ENCODE results near the gene NEBL.

Gene NEBL

GRCh38 chr10:20898866-20899535, 1.9 kb upstream of the NEBL start:
- no peak for DNase-seq

DNA sequence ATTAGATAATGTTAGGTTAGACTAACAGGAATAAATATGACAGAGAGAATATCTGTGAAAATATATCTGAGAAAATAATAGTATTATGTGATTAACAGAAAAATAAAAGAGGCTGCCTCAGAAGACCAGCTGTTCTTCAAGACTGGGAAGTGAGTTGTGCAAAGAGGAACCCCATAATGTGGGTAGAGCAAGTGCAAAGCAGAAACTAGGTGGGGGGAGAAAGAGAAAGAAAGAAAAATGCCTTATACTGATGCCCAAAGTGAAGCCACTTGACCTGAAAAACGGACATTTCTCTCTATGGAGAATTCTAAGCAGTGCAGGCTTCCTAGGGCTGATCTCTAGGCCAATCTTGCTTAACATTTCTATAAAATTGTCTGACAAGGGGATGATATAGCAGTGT, 3.8 kb downstream of the NEBL start:
- DNase-seq: no peak

DNA sequence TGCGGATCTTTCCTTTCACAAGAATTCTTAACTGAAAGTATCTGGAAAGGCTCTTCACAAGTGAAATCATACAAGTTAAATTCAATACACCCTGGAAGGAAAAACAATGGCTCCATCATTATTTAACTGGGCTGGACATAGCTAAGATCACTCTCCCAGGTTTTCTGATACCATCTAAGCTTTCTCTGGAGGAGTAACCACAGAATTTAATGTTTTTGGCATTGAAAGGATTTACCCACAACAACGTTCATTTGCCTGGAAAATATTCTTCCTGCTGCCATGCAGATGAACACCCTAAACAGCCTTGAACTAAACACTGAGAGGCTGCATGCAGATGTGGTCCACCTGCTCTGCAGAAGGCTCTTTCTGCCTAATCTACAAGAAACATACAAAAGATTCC, 4.3 kb downstream of the NEBL start:
- DNase-seq: no peak

DNA sequence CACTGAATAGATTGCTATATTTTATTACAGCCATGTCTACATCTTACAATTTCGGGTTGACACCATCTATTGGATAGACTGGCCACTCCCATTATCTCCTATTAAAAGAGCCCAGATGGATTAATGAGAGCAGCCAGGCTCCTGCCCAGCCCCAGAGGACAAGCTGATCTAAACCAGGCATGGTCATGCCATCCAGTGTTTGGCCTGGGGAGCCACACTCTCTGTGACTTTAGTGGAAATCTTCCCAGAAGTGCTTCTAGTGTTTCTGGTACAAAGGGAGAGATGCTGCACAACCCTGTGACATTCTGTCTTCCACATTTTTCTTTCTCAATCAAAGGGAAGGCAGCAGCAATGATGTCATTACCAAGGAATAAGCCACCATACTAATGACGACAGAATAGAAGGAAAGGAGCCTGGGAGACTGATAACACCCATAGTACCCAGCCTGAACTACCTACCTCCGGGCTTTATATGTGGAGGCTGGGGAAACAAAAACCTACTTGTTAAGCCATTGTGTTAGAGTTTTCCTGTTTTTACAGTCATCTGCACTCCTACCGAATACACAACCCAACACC, 5.0 kb downstream of the NEBL start:
- no peak for DNase-seq

DNA sequence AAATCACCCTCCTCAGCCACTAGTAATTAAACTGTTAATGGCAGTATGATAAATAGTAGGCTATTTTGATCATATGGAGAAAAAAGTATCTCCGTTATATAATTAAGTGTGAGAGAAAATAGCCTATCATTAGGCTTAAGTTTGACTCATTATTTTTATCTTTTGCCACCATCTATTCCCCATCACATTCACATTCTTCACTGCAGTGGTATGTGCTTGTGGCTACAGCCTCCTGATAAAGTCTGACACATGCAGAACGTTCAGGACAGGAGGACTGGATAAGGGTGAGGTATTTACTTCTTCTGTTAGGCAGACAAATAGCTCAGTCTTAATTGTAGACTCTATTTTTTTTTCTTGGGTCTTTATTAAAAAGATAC, 5.8 kb downstream of the NEBL start:
- no peak for DNase-seq

DNA sequence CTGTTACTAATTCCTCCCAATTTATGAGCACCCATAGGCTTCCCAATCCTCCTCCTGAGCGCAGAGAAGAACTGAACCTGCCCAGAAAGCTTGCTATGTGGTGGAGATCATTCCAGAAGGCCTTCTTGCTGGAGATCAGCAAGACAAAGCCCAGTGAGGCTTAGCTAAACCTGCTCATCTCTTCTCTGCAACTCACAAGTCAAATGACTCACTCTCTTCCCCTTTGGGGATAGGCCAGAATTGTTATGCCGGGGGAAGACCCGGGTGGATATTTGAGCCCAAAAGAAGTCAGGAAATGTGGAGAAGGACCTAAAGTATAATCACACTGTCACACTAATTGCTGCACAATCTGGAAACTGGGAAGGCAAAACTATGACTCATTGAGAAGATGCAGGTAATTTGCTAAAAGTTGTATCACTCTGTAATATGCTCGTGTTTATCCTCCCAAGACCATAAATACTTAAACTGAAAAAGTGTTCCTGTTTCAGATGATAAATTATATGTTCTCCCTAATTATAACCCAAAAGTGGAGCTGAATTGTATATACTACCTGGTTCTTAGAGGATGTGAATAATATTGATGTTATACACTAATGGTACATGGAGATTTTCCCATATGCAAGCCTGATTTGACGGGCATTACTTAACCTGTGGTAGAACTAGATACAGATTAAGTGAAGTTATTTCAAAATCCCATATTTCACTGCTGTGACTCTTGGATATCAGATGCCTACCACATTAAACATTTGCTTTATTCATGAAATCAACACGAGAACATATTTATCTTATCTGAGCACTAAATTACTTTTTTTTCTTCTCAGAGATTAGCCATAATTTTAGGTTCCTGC, 6.4 kb downstream of the NEBL start:
- no peak for DNase-seq

DNA sequence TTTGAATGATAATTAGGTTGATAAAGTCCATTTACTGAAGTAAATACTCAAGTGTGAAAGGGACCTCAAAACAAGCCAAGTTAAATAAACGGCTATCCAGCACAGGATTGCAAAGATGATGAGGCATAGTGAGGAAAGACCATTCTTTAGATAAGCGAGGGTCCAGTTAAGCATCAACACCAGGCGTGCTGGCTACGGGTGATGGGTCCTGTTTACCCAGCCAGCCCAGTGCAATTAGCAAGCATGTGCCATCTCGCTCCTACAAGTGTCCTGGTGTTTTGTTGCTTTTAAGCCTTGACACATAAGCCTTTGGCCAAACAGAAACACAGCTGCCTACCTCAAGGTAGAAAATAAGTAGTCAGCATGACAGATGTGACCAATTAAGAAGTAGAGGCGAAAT, 7.1 kb downstream of the NEBL start:
- DNase-seq: no peak

- DNase-seq: no peak
Observed at GRCh38 chr10:20888620-20889330, 8.3 kb downstream of the NEBL start.

DNA sequence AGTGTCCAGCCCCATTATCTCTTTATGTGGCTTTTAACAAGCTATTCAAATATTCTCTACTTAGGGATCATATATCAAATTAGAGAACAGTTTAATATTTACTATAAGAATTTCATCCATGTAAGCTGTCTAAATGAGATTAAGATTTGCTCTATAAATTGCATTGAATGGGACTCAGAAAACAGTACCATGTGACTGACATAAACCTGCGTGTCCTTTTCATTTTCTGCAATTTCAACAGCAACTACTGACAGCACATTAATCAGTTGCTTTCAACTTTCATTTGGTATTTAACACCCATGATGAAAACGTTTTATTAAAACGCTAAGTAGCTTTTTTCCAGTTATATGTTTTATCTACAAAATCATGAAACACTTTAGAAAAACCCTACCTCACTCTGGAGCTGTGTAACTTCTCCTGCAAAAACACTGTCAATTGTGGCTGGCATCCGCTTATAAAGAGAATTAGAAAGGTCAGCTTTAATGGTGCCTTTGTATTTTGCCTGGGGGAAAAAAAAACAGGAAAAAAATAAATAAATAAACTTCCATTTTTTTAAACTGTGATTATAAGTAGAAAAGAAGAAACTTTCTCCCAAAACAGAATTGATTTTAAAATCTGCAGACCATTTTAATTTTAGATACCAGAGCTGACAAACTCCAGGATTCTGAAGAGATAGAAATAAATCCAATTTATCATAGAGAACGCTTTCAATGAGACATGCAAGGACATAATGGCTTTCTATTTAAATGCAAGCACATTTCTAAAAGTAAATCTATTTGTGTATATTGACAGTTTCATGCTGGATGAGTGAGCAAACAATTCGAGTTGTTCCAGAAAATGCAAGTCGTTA, 9.2 kb downstream of the NEBL start:
- no peak for DNase-seq

DNA sequence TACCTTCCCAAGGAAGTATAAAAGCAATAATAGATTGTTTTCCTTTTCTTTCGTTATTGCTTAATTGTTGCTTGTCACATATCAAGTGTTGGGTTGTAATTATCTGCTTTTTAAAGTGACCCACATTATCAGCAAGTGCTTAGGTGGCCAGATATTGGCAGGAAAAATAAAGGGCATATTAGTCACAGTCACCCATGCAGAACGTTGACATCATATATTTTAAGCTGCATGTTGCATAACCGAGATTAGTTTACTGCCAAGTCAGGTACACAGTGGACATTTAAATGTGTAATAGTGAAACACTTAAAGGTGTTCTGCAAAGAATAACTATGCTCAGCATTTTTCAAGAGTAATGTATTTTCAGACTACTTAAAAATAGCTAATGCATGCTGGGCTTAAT, 11.4 kb downstream of the NEBL start:
- no peak for DNase-seq

GRCh38 chr10:20883552-20883951, 13.6 kb downstream of the NEBL start:
- DNase-seq: no peak

DNA sequence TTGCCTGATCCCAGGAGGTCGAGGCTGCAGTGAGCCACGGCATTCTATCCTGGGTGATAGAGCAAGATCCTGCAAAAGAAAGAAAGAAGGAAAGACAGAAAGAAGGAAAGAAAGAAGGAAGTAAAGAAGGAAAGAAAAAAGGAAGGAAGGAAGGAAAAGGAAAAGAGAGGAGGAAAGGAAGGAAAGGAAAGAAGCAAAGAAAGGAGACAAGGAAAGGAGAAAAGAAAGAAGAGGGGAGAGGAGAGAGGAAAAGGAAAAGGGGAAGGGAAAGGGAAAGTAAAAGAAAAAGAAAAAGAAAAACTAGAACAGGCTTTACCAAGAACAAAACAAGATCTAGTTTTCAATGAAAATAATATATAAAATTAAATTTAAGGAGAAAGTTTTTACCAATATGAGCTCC, 15.0 kb downstream of the NEBL start:
- no peak for DNase-seq

DNA sequence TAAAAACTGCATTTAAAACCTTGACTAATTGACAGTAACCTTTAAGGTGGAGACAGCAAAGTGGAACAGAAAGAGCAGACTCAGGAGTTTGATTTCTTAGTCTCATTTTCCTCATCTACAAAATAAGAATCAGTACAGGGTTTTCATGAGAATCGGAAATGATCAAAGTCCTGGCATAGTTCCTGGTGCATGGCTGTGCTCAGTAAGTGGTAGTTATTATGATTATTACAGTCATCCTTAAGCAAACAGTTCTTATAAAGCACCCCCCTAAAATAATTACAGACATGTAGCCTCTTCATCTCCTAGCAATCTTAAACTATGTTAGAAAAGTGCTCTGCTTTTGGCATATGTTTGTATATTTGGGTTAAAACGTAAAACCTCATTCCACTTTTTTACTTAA, 18.0 kb downstream of the NEBL start:
- DNase-seq: no peak

- DNase-seq: no peak
Observed at GRCh38 chr10:20877986-20878983, 18.8 kb downstream of the NEBL start.

GRCh38 chr10:20877554-20877953, 19.6 kb downstream of the NEBL start:
- DNase-seq: no peak

DNA sequence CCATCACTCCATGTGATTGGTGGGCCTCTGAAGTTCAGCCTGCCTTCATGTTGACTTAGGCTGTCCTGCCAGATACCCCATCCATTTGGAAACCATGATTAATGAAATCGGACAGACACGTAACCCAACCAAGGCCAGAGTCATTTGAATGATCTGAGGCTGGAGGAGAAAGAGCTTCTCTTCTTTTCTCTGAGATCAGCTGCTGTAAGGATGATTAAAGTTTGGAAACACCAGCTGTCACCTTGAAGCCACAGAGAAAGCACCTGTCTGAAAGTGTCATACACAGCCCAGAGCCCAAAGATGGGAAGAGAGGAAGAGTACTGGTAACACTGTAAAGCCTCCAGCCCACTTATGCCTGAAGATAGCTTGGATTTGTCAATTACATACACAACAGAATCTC, 22.9 kb downstream of the NEBL start:
- no peak for DNase-seq

GRCh38 chr10:20871970-20872369, 25.1 kb downstream of the NEBL start:
- no peak for DNase-seq

GRCh38 chr10:20870834-20871233, 26.3 kb downstream of the NEBL start:
- no peak for DNase-seq

DNA sequence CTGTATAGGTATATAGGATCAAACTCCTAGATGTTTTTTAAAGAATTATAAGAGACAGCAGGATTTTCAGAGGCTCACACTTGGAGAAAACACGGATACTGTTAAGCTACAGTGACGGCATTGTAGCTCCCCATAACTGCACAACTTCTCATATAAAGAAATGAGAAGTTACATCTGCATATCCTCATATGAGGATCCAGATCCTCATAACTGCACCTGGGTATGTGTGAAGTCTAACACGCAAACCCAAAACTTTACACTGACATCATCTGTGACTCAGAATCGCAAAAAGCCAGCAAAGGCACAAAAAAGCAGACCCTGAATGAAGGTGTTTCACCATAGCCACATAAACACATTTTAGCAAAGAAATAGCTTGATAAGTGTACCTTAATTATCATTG, 34.1 kb downstream of the NEBL start:
- no peak for DNase-seq

DNA sequence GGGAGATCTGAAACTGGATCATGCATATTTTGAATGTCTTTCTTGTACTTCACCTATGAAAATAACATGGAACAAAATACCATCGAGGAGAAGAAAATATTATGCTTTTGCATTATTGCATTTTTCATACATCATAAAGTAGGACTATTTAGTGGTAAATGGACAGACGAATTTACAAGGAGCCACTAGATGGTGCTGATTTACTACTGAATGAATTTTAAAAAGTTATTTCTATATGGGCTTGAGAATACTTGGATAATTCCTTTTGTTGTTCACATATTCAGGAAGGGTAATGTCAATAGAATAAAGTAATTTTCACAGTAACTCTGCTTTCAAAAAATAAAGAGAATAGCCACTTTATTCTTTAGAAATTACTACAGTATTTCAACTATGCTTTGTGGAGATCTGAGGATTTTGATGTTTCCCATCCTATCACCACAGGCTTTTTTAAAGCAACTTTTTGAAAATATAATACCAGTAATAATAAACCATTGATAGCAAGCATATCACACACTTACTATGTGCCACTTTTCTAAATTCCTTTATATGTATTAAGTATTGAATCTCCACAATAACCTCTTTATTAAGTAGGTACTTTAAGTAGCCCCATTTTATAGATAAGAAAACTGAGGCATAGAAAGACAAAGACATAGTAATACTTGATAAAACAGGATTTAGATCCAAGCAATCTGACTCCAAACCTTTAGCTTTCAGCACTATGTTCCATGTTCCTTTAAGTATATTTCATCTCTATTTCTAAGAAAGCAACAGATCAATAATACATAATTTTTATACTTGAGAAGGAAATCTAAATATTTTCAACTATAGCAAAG, 38.6 kb downstream of the NEBL start:
- peak; percentile 3 for DNase-seq

All from CD4-positive, alpha-beta T cell treated with Interleukin-10 for 1 hour (primary cell).